Vagina (tissue), 2 donors: ENCODE data around the gene DPP6.

ENCODE experiments used
- CTCF ChIP-seq, 3 experiments: fragments of 450-650 bp in 2 of 3; fragments of 200-600 bp in 1 of 3; sonication (generic) in 1 of 3; IDR thresholded peaks; one replicate each; pipeline ENCODE4 v1.5.1; 2017 to 2019; ENCODE audit warnings: antibody characterized with exemption in 3 of 3, mild to moderate bottlenecking in 2 of 3, moderate library complexity in 2 of 3
- POLR2A ChIP-seq, 2 donors: fragments of 450-650 bp; IDR thresholded peaks; one replicate each; pipeline ENCODE4 v1.6.1; 2017; ENCODE audit warnings: antibody characterized with exemption in 2 of 2, mild to moderate bottlenecking in 2 of 2, moderate library complexity in 2 of 2
- POLR2AphosphoS5 ChIP-seq, 2 donors: sonication (generic); formaldehyde crosslinking; IDR thresholded peaks; one replicate each; pipeline ENCODE4 v1.9.0; 2017; ENCODE audit warnings: antibody characterized with exemption in 2 of 2, mild to moderate bottlenecking in 2 of 2, low read depth in 1 of 2; ENCODE audit not compliant: insufficient read depth in 1 of 2

- TF ChIP-seq CTCF (IDR thresholded peaks at IDR 0.05) (no peak), POLR2AphosphoS5 (IDR thresholded peaks at IDR 0.05; ENCODE audit: insufficient read depth in 1 of 2, low read depth in 1 of 2) (no peak), POLR2A (IDR thresholded peaks at IDR 0.05) (no peak)
Observed at GRCh38 chr7:154795014-154795413, 742.8 kb downstream of the DPP6 start.
